HG03135 (cell line): ENCODE measurements around the gene ZNF385A.

Source experiments
- ATAC-seq: cut with Tn5 transposase; IDR thresholded peaks from one replicate; pipeline ENCODE4 v1.9.1; 2021; ENCODE audit warnings: mild to moderate bottlenecking, moderate library complexity; ENCODE audit not compliant: unreplicated experiment

ZNF385A gene

GRCh38 chr12:54384591-54385041 lies at the start of gene ZNF385A:
Gene ZNF385A (minus strand): TSS chr12:54384733. CDS start chr12:54384514, 219 bp downstream.
- ATAC-seq: no peak

- ATAC-seq: no peak
These were observed 48.3 kb upstream of the ZNF385A start for GRCh38 chr12:54432815-54433164.

GRCh38 chr12:54431911-54432814 lies 47.6 kb upstream of the ZNF385A start:
- no peak for ATAC-seq

GRCh38 chr12:54430471-54431069 lies 46.0 kb upstream of the ZNF385A start:
- ATAC-seq: no peak

- ATAC-seq: no peak
These were observed 44.5 kb upstream of the ZNF385A start for GRCh38 chr12:54429014-54429471.

- ATAC-seq: no peak
These were observed 43.8 kb upstream of the ZNF385A start for GRCh38 chr12:54428050-54429013.

- no peak for ATAC-seq
These were observed 42.6 kb upstream of the ZNF385A start for GRCh38 chr12:54427106-54427505.

GRCh38 chr12:54426690-54427089 lies 42.2 kb upstream of the ZNF385A start:
- no peak for ATAC-seq

GRCh38 chr12:54425702-54426101 lies 41.2 kb upstream of the ZNF385A start:
- ATAC-seq: no peak

GRCh38 chr12:54424224-54424623 lies 39.7 kb upstream of the ZNF385A start:
- ATAC-seq: no peak

- no peak for ATAC-seq
These were observed 39.2 kb upstream of the ZNF385A start for GRCh38 chr12:54423816-54424150.

- no peak for ATAC-seq
These were observed 37.3 kb upstream of the ZNF385A start for GRCh38 chr12:54421879-54422250.

GRCh38 chr12:54421175-54421878 lies 36.8 kb upstream of the ZNF385A start:
- ATAC-seq: no peak

GRCh38 chr12:54420766-54421144 lies 36.2 kb upstream of the ZNF385A start:
- ATAC-seq: no peak

GRCh38 chr12:54419088-54419887 lies 34.8 kb upstream of the ZNF385A start, which contains the start of gene ITGA5:
Gene ITGA5 (minus strand): TSS chr12:54419266. CDS start chr12:54419198, 68 bp downstream.
- ATAC-seq: no peak

- no peak for ATAC-seq
These were observed 34.0 kb upstream of the ZNF385A start for GRCh38 chr12:54418441-54419087.

- ATAC-seq: no peak
These were observed 33.3 kb upstream of the ZNF385A start for GRCh38 chr12:54417712-54418440.
